ENCODE results near the gene OCSTAMP. TPM values are rescaled to one million over a fixed set of nuclear protein-coding genes. Genes with fewer than 3 reads are reported as not detected.

The OCSTAMP gene
- total RNA-seq, result not detected
- not detected for polyA plus RNA-seq (2013, experiment 1 of 2)
- polyA plus RNA-seq (2013, experiment 2 of 2), result not detected
- total RNA-seq, result 0 to 3.9 (median 0) reads per million in 172 experiments

DNA sequence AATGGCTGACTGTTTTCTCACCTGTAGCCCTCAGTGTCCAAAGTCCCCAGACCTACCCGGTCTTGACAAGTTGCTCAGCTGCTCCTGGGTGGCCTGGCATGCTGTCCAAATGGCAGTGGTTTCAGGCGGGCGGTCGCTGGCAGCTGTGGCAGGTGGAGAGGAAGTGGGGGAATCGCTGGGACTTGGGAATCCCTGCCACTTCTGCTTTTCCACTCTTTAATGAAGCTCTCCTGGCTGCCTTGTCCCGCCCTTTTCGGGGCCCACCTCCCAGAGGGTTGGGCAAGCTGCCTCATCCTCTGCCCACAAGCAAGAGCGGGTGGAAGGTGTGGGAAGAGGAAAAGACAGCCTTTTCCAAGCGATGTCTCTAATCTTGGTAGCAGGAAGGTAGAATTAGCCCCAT, at the start of gene OCSTAMP:
TSS of gene OCSTAMP (minus strand) at position 194 of the 400 bp plus-strand sequence. CDS start at position 100, 94 bp downstream.
- Mint-ChIP-seq H3K4me3 (no peak within 1 kb of the TSS), H3K9me3 (no peaks in the 10 kb centered on the region), H3K36me3 (ENCODE audit: low read depth) (no peaks in the 10 kb centered on the region), H3K27ac (no peak within 1 kb of the TSS), H3K27me3 (no peaks in the 10 kb centered on the region), H3K4me1 (ENCODE audit: low read depth) (peaks cover 11% of the 10 kb centered on the region)
- peak in 1 of 14 experiments; percentile 14 for DNase-seq
- H3K9me3 ChIP-seq (ENCODE audit: control insufficient read depth in 1 of 2, insufficient read depth in 1 of 2, low read length in 2 of 2), result no peaks in the 10 kb centered on the region
- no peak within 1 kb of the TSS for H3K4me3 ChIP-seq (ENCODE audit: low read length)
- H3K4me1 ChIP-seq (ENCODE audit: insufficient read depth, low read length), result peaks cover 27% of the 10 kb centered on the region
- ATAC-seq (ENCODE audit: poor library complexity), result no peak
- H3K27ac ChIP-seq (ENCODE audit: low read depth in 1 of 2, low read length in 2 of 2), result no peak within 1 kb of the TSS
- H3K27me3 ChIP-seq (ENCODE audit: control insufficient read depth in 1 of 2, insufficient read depth in 2 of 2, low read length in 2 of 2), result peaks cover 0 to 6% of the 10 kb centered on the region in 2 experiments
- ChIA-PET CTCF (no interaction called here), POLR2A (no interaction called here)
- H3K36me3 ChIP-seq (ENCODE audit: insufficient read depth, low read length), result no peaks in the 10 kb centered on the region
- TF ChIP-seq, protein P1, sequence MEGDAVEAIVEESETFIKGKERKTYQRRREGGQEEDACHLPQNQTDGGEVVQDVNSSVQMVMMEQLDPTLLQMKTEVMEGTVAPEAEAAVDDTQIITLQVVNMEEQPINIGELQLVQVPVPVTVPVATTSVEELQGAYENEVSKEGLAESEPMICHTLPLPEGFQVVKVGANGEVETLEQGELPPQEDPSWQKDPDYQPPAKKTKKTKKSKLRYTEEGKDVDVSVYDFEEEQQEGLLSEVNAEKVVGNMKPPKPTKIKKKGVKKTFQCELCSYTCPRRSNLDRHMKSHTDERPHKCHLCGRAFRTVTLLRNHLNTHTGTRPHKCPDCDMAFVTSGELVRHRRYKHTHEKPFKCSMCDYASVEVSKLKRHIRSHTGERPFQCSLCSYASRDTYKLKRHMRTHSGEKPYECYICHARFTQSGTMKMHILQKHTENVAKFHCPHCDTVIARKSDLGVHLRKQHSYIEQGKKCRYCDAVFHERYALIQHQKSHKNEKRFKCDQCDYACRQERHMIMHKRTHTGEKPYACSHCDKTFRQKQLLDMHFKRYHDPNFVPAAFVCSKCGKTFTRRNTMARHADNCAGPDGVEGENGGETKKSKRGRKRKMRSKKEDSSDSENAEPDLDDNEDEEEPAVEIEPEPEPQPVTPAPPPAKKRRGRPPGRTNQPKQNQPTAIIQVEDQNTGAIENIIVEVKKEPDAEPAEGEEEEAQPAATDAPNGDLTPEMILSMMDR (IDR thresholded peaks at IDR 0.05), result no peak
- intact Hi-C loops (cut with DNase I, micrococcal nuclease), result no loop called here

DNA sequence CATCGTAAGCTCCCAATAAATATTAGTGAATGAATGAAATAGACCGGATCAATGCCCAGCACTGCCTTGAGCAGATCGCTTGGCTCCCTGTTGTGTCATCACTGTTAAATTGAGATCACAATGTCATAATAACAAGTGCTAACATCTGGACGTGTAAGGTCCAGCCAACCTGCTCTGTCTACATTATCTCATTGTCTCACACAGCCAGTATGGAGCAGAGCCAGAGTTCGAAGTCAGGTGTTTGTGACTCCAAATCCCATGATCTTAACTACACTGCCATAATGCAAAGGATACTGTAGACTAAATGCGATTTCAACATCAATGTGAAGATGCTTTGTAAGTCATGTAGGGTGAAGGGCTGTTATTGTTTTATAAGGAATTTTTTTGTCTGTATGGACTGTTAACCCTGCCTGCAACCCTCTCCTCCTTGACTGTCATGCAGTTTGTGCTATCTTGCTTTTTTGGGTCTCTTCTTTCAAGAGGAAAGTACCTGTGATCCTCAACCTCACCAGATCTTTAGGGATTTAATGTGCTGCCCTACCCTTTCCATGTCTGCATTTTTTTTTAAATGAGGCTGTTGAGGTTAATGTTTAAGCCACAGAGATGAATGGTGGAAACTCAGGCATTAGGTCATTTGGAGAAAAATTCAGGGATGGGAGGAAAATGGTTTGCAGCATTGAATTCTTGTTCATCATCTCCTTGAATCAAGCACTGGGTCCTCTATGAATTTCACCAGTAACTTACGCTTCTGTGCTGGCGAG, 49.0 kb upstream of the OCSTAMP start:
- Histone ChIP-seq H3K27me3 (ENCODE audit: control insufficient read depth in 1 of 2, insufficient read depth in 2 of 2, low read length in 2 of 2) (no peaks in the 10 kb centered on the region), H3K27ac (ENCODE audit: low read depth in 1 of 2, low read length in 2 of 2) (no peak overlapping the region), H3K9me3 (ENCODE audit: control insufficient read depth in 1 of 2, insufficient read depth in 1 of 2, low read length in 2 of 2) (no peaks in the 10 kb centered on the region), H3K4me3 (ENCODE audit: low read length) (no peak overlapping the region), H3K36me3 (ENCODE audit: insufficient read depth, low read length) (no peaks in the 10 kb centered on the region), H3K4me1 (ENCODE audit: insufficient read depth, low read length) (no peaks in the 10 kb centered on the region)
- ChIA-PET CTCF (no interaction called here), POLR2A (no interaction called here)
- DNase-seq (no peak), ATAC-seq (ENCODE audit: poor library complexity) (no peak)
- Mint-ChIP-seq H3K27me3 (peaks cover 24% of the 10 kb centered on the region), H3K27ac (no peak overlapping the region), H3K4me3 (no peak overlapping the region), H3K9me3 (no peaks in the 10 kb centered on the region), H3K36me3 (ENCODE audit: low read depth) (no peaks in the 10 kb centered on the region), H3K4me1 (ENCODE audit: low read depth) (no peaks in the 10 kb centered on the region)
- intact Hi-C loops (cut with DNase I, micrococcal nuclease), result no loop called here
- TF ChIP-seq, protein P1 (IDR thresholded peaks at IDR 0.05), result no peak

DNA sequence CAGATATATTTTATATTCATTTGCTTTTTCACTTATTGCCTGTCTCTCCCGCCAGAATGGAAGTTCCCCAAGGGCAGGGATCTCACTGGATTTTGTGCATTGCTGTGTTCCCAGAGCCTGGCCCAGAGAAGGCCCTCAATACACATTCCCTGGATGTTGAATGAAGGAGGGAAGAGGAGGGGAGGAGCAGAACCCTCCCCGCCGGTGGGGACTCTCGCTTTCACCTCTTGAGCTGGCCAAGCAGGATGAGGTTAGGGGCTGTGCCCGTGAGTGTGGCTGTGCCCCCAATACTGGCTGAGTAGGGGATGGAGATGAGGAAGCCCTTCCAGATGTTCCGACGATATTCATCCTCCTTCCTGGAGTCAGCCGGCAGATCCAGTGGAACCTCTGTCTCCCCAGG, 45.5 kb upstream of the OCSTAMP start:
- DNase-seq (no peak), ATAC-seq (ENCODE audit: poor library complexity) (no peak)
- Histone ChIP-seq H3K4me1 (ENCODE audit: insufficient read depth, low read length) (no peaks in the 10 kb centered on the region), H3K27ac (ENCODE audit: low read depth in 1 of 2, low read length in 2 of 2) (no peak overlapping the region), H3K36me3 (ENCODE audit: insufficient read depth, low read length) (no peaks in the 10 kb centered on the region), H3K9me3 (ENCODE audit: control insufficient read depth in 1 of 2, insufficient read depth in 1 of 2, low read length in 2 of 2) (no peaks in the 10 kb centered on the region), H3K4me3 (ENCODE audit: low read length) (no peak overlapping the region), H3K27me3 (ENCODE audit: control insufficient read depth in 1 of 2, insufficient read depth in 2 of 2, low read length in 2 of 2) (no peaks in the 10 kb centered on the region)
- Mint-ChIP-seq H3K36me3 (ENCODE audit: low read depth) (no peaks in the 10 kb centered on the region), H3K4me1 (ENCODE audit: low read depth) (no peaks in the 10 kb centered on the region), H3K4me3 (no peak overlapping the region), H3K27ac (no peak overlapping the region), H3K27me3 (peaks cover 27% of the 10 kb centered on the region), H3K9me3 (no peaks in the 10 kb centered on the region)
- ChIA-PET CTCF (no interaction called here), POLR2A (no interaction called here)
- intact Hi-C loops (cut with DNase I, micrococcal nuclease), result no loop called here
- TF ChIP-seq, protein P1 (IDR thresholded peaks at IDR 0.05), result no peak

Data from CD4-positive, alpha-beta T cell (primary cell).